PFSK-1 (cell line): ENCODE measurements around the gene NOD2.

Experiments
- FOXP2 ChIP-seq: optimal IDR thresholded peaks from 2 replicates; pipeline ENCODE3; 2011; ENCODE audit warnings: borderline replicate concordance, control low read depth, inconsistent platforms; ENCODE audit not compliant: insufficient read depth; ENCODE audit errors: extremely low read length, extremely low read depth
- POLR2AphosphoS5 ChIP-seq: IDR thresholded peaks from 2 replicates; pipeline ENCODE4 v1.6.1; 2012; ENCODE audit warnings: low read depth, mild to moderate bottlenecking, control low read depth, low read length, moderate library complexity
- REST ChIP-seq, 2 experiments: IDR thresholded peaks; 2 replicates each; pipeline versions ENCODE4 v1.6.1 to v1.8.0; 2011 to 2012; ENCODE audit warnings: low read depth in 2 of 2, low read length in 2 of 2, control low read depth in 1 of 2, inconsistent platforms in 1 of 2, mild to moderate bottlenecking in 1 of 2, moderate library complexity in 1 of 2; ENCODE audit not compliant: insufficient read depth in 1 of 2
- SIN3A ChIP-seq: IDR thresholded peaks from 2 replicates; pipeline ENCODE4 v1.6.1; 2012; ENCODE audit warnings: mild to moderate bottlenecking, low read length, moderate library complexity, borderline replicate concordance; ENCODE audit not compliant: insufficient read depth
- TAF1 ChIP-seq: IDR thresholded peaks from 2 replicates; pipeline ENCODE4 v1.6.1; 2012; ENCODE audit warnings: low read length, control low read depth, borderline replicate concordance; ENCODE audit not compliant: insufficient read depth

Gene NOD2

DNA sequence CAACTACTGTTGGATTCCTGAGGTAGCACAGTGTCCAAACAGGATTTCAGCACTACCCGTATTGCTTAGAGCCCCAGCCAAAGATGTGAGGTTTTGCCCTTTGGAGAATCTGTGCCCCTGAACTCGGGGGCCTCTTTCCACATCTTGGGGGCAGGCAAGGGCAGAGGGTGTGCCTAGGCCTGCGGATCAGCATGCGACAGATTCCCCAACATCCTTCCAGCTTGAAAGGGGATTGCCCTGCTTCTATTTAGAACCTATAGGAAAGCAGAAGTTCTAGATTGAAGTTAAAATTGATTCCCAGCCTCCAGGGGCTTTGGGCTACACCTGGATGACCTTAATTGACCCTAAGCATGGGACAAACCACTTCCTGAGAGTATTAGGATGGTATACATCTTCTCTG, 19.6 kb downstream of the NOD2 start:
- no peak for TF ChIP-seq SIN3A
- no peak for TF ChIP-seq POLR2AphosphoS5
- TF ChIP-seq FOXP2 = no peak
- TF ChIP-seq TAF1 = no peak
- TF ChIP-seq REST (IDR thresholded peaks at IDR 0.05; ENCODE audit: insufficient read depth in 1 of 2, low read depth in 2 of 2, low read length in 2 of 2) = no peak

- TF ChIP-seq SIN3A = no peak
- TF ChIP-seq POLR2AphosphoS5 = no peak
- TF ChIP-seq FOXP2 = no peak
- no peak for TF ChIP-seq TAF1
- TF ChIP-seq REST (IDR thresholded peaks at IDR 0.05; ENCODE audit: insufficient read depth in 1 of 2, low read depth in 2 of 2, low read length in 2 of 2) = no peak
Observed at GRCh38 chr16:50717091-50717490, 23.7 kb downstream of the NOD2 start.

DNA sequence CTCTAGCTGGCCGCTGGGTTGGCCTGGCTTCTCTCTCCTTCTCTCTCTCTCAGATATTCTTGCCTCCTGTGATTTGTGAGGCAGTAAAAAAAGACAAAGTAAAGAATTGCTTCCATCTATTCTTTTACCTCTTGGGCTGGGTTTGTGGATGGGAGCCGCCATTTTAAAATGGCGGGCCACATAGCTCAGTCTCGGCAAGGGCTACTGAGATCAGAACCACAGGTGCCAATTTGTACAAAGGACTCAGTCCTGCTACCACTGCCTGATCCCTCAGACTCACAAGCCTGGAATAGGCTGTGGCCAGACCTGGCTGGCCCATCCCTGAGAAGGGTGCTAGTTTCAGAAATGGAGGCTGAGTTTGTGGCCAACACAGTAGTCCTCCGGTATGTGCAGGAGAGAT, 24.1 kb downstream of the NOD2 start:
- TF ChIP-seq POLR2AphosphoS5 (no peak), TAF1 (no peak), REST (IDR thresholded peaks at IDR 0.05; ENCODE audit: insufficient read depth in 1 of 2, low read depth in 2 of 2, low read length in 2 of 2) (no peak), SIN3A (no peak), FOXP2 (no peak)

- no peak for TF ChIP-seq SIN3A
- no peak for TF ChIP-seq TAF1
- no peak for TF ChIP-seq FOXP2
- no peak for TF ChIP-seq REST (IDR thresholded peaks at IDR 0.05; ENCODE audit: insufficient read depth in 1 of 2, low read depth in 2 of 2, low read length in 2 of 2)
- no peak for TF ChIP-seq POLR2AphosphoS5
Observed at GRCh38 chr16:50718061-50718760, 24.8 kb downstream of the NOD2 start.
